Measurements from ENCODE around the gene CEP63. TPM values are rescaled to one million over a fixed set of nuclear protein-coding genes. Genes with fewer than 3 reads are reported as not detected.

CEP63 gene
- total and polyA plus RNA-seq, 2 of the 8 experiments (the other 6 are each of a cell fraction or from before 2014, with no cell fraction given), result 5.3 to 18.2 TPM

GRCh38 chr3:134462331-134462941, 23.4 kb upstream of the CEP63 start (continued):
- TF ChIP-seq SIX5 (IDR thresholded peaks at IDR 0.05; ENCODE audit: low read depth, low read length) (no peak), MAFK (IDR thresholded peaks at IDR 0.05; ENCODE audit: low read depth, low read length) (no peak), CREB1 (IDR thresholded peaks at IDR 0.05) (no peak), ZNF274 (IDR thresholded peaks at IDR 0.05; ENCODE audit: borderline replicate concordance, extremely low read depth, low read length) (no peak), CHD1 (IDR thresholded peaks at IDR 0.05; ENCODE audit: low read depth, low read length) (no peak), E2F6 (IDR thresholded peaks at IDR 0.05) (no peak)

Data from H1 (cell line).